Brain microvascular endothelial cell (primary cell): Measurements from ENCODE around the gene ANK3.

Experiments
- DNase-seq: peaks from one replicate; pipeline ENCODE4 v3.0.0-alpha.2; 2020
- H3K27ac ChIP-seq: fragments of 250-450 bp; sonication (Bioruptor Pico); 2 replicates; pipeline ENCODE4 v1.5.1; 2020; ENCODE audit warnings: mild to moderate bottlenecking, moderate library complexity
- H3K27me3 ChIP-seq: fragments of 250-450 bp; sonication (Bioruptor Pico); replicated peaks from 2 replicates; pipeline ENCODE4 v1.5.1; 2020; ENCODE audit warnings: mild to moderate bottlenecking
- H3K36me3 ChIP-seq: fragments of 250-450 bp; sonication (Bioruptor Pico); replicated peaks from 2 replicates; pipeline ENCODE4 v1.5.1; 2020; ENCODE audit warnings: mild to moderate bottlenecking
- H3K4me3 ChIP-seq: 2 replicates; pipeline ENCODE4 v1.5.1; 2011; ENCODE audit warnings: low read depth, mild to moderate bottlenecking, control low read depth, low read length, moderate library complexity
- in situ Hi-C: cut with HindIII; loops from 2 replicates; pipeline ENCODE4 v1.10.0; 2017; ENCODE audit warnings: low sequenced_read_pairs, low pct_ligation_motif_present
- TF ChIP-seq, protein P1 (sequence below): IDR thresholded peaks from 2 replicates; pipeline ENCODE4 v1.5.1; 2011; ENCODE audit warnings: low read depth, mild to moderate bottlenecking, moderate library complexity, low read length, control low read depth, inconsistent platforms; ENCODE audit errors: missing control alignments

Gene ANK3

DNA sequence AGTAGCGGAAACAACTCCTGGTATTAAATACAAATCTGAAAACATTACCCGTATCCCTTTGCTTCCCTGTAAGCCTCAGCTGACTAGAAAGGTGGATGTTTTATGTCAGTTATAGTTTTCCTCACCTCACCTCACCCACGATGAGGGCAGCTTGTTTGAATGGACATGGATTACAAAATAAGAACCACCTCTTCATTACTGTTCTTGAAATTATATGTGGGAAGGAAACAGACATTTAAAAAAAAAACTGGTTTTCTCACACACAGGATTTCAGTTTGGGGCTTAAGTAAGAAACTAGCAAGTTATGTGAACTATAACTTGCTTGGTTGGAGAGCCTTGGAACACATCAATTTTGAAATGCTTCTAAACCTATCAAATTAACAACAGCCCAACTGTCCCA, 250.4 kb downstream of the ANK3 start:
- no peak for DNase-seq
- TF ChIP-seq, protein P1, sequence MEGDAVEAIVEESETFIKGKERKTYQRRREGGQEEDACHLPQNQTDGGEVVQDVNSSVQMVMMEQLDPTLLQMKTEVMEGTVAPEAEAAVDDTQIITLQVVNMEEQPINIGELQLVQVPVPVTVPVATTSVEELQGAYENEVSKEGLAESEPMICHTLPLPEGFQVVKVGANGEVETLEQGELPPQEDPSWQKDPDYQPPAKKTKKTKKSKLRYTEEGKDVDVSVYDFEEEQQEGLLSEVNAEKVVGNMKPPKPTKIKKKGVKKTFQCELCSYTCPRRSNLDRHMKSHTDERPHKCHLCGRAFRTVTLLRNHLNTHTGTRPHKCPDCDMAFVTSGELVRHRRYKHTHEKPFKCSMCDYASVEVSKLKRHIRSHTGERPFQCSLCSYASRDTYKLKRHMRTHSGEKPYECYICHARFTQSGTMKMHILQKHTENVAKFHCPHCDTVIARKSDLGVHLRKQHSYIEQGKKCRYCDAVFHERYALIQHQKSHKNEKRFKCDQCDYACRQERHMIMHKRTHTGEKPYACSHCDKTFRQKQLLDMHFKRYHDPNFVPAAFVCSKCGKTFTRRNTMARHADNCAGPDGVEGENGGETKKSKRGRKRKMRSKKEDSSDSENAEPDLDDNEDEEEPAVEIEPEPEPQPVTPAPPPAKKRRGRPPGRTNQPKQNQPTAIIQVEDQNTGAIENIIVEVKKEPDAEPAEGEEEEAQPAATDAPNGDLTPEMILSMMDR, result no peak
- no peaks in the 10 kb centered on the region for H3K36me3 ChIP-seq
- H3K27ac ChIP-seq, result no peak overlapping the region
- in situ Hi-C loops, result no loop called here
- no peaks in the 10 kb centered on the region for H3K27me3 ChIP-seq
- no peak overlapping the region for H3K4me3 ChIP-seq

DNA sequence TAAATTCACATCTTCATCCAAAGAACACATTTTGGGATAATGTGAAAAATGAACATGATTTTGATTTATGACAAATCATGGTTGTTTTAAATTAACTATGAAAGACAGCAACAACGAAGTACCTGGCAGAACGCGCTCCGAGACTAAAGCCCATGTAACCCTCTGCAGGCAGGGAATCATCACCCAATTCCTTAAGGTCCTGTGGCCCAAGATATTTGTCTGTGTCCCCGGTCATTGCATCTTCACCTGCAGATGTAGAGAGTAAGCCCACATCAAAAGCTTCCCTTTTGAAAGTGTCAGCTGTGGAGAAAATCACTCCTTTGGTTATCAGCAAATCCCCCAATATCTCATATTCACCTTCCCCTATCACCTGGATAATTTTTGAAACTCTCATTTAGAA, 250.8 kb downstream of the ANK3 start:
- no peaks in the 10 kb centered on the region for H3K36me3 ChIP-seq
- DNase-seq, result no peak
- in situ Hi-C loops, result no loop called here
- H3K4me3 ChIP-seq, result no peak overlapping the region
- no peak overlapping the region for H3K27ac ChIP-seq
- no peaks in the 10 kb centered on the region for H3K27me3 ChIP-seq
- TF ChIP-seq, protein P1, result no peak

GRCh38 chr10:60138026-60138425, 251.6 kb downstream of the ANK3 start:
- H3K36me3 ChIP-seq, result no peaks in the 10 kb centered on the region
- TF ChIP-seq, protein P1, result no peak
- in situ Hi-C loops, result no loop called here
- no peak overlapping the region for H3K4me3 ChIP-seq
- no peak for DNase-seq
- H3K27me3 ChIP-seq, result no peaks in the 10 kb centered on the region
- no peak overlapping the region for H3K27ac ChIP-seq

GRCh38 chr10:60137292-60137992, 252.2 kb downstream of the ANK3 start:
- H3K36me3 ChIP-seq, result no peaks in the 10 kb centered on the region
- DNase-seq, result no peak
- TF ChIP-seq, protein P1, result no peak
- H3K27ac ChIP-seq, result no peak overlapping the region
- in situ Hi-C loops, result no loop called here
- H3K4me3 ChIP-seq, result no peak overlapping the region
- H3K27me3 ChIP-seq, result no peaks in the 10 kb centered on the region

GRCh38 chr10:60135020-60135419, 254.7 kb downstream of the ANK3 start:
- in situ Hi-C loops, result no loop called here
- TF ChIP-seq, protein P1, result no peak
- Histone ChIP-seq H3K27ac (no peak overlapping the region), H3K4me3 (no peak overlapping the region), H3K27me3 (no peaks in the 10 kb centered on the region), H3K36me3 (no peaks in the 10 kb centered on the region)
- DNase-seq, result no peak

- DNase-seq, result no peak
- in situ Hi-C loops, result no loop called here
Measured at GRCh38 chr10:60134548-60134947, 255.1 kb downstream of the ANK3 start.

More at GRCh38 chr10:60134548-60134947, 255.1 kb downstream of the ANK3 start:
- H3K4me3 ChIP-seq, result no peak overlapping the region
- TF ChIP-seq, protein P1, result no peak
- no peaks in the 10 kb centered on the region for H3K27me3 ChIP-seq
- no peaks in the 10 kb centered on the region for H3K36me3 ChIP-seq
- H3K27ac ChIP-seq, result no peak overlapping the region
